Spleen (tissue), 7 donors: ENCODE results near the gene ST3GAL4.

Experiments
- POLR2A ChIP-seq, 3 donors: fragments of 450-650 bp; IDR thresholded peaks; one replicate each; pipeline ENCODE4 v1.5.1; 2017; ENCODE audit warnings: antibody characterized with exemption in 3 of 3, mild to moderate bottlenecking in 1 of 3
- POLR2AphosphoS5 ChIP-seq, 3 donors: sonication (generic); formaldehyde crosslinking; IDR thresholded peaks; one replicate each; pipeline ENCODE4 v1.5.1; 2017; ENCODE audit warnings: antibody characterized with exemption in 3 of 3
- TF ChIP-seq, protein P1 (sequence below), 11 experiments: fragments of 200-600 bp in 7 of 11; fragments of 450-650 bp in 4 of 11; sonication (generic) in 4 of 11; IDR thresholded peaks in 8 of 11; conservative IDR thresholded peaks in 3 of 11; 1 replicate in 7 of 11; 2 replicates in 4 of 11; pipeline versions ENCODE4 v1.4.0 to v1.8.0; 2016 to 2021; ENCODE audit warnings: antibody characterized with exemption in 11 of 11, inconsistent platforms in 4 of 11, mild to moderate bottlenecking in 1 of 11
- donor health status: DM: no; HTN: no; CAD: no; lungs with moderate emphysema.
- donor health status: DM: no; HTN: no; CAD: no.
- donor health status: DM: no; HTN: no; CAD: no.

DNA sequence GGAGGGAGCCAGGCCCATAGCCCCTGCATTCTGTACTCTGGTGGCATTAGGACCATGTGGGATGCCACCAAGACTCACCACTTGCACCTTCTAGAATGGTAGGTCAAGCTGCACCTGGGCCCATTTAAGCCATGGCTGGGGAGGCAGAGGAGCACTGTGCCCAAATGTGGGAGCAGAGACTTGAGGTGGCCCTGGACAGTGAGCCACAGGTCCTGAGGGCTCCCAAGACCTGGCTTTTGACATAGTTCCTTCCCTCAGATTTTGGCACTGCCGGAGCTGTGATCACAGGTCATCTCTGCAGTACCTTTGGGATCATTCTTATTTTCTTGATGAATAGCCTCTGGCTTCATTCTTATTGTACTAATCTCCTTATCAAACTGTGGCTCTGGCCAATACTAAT, 43.2 kb downstream of the ST3GAL4 start:
- no peak for TF ChIP-seq POLR2AphosphoS5 (IDR thresholded peaks at IDR 0.05)
- no peak for TF ChIP-seq POLR2A (IDR thresholded peaks at IDR 0.05)
- TF ChIP-seq, protein P1, sequence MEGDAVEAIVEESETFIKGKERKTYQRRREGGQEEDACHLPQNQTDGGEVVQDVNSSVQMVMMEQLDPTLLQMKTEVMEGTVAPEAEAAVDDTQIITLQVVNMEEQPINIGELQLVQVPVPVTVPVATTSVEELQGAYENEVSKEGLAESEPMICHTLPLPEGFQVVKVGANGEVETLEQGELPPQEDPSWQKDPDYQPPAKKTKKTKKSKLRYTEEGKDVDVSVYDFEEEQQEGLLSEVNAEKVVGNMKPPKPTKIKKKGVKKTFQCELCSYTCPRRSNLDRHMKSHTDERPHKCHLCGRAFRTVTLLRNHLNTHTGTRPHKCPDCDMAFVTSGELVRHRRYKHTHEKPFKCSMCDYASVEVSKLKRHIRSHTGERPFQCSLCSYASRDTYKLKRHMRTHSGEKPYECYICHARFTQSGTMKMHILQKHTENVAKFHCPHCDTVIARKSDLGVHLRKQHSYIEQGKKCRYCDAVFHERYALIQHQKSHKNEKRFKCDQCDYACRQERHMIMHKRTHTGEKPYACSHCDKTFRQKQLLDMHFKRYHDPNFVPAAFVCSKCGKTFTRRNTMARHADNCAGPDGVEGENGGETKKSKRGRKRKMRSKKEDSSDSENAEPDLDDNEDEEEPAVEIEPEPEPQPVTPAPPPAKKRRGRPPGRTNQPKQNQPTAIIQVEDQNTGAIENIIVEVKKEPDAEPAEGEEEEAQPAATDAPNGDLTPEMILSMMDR (IDR thresholded peaks at IDR 0.05 in 8 of 11, conservative IDR thresholded peaks at IDR 0.05 in 3 of 11): no peak
